Progenitor cell of endocrine pancreas (in vitro differentiated cells): ENCODE measurements around the gene SYNE2. TPM values are rescaled to one million over a fixed set of nuclear protein-coding genes. Genes with fewer than 3 reads are reported as not detected.

ENCODE experiments used
- DNase-seq: peaks from one replicate; pipeline ENCODE4 v3.0.0; 2021; ENCODE audit warnings: low spot score; ENCODE audit not compliant: unreplicated experiment
- H3K27ac Mint-ChIP-seq: 2 replicates; pipeline ENCODE4 v1.8.0; 2021; ENCODE audit warnings: mild to moderate bottlenecking, moderate library complexity, mixed read lengths
- H3K27me3 Mint-ChIP-seq: 2 replicates; pipeline ENCODE4 v1.8.0; 2021; ENCODE audit warnings: mixed read lengths
- H3K36me3 Mint-ChIP-seq: 2 replicates; pipeline ENCODE4 v1.8.0; 2022; ENCODE audit warnings: mixed read lengths; ENCODE audit not compliant: insufficient read depth
- H3K4me1 Mint-ChIP-seq: 2 replicates; pipeline ENCODE4 v1.8.0; 2021; ENCODE audit warnings: low read depth, mixed read lengths
- H3K4me3 Mint-ChIP-seq: 2 replicates; pipeline ENCODE4 v1.8.0; 2021; ENCODE audit warnings: low read depth, mild to moderate bottlenecking, moderate library complexity, mixed read lengths
- H3K9me3 Mint-ChIP-seq: 2 replicates; pipeline ENCODE4 v1.8.0; 2021; ENCODE audit warnings: low read depth, mixed read lengths
- CTCF ChIP-seq: fragments of 200-600 bp; sonication (generic); IDR thresholded peaks from one replicate; pipeline ENCODE4 v1.5.0; 2021; ENCODE audit warnings: antibody characterized with exemption, mild to moderate bottlenecking; ENCODE audit not compliant: unreplicated experiment
- total RNA-seq: library from RNA; stranded (reverse); gene quantifications from 2 replicates; pipeline ENCODE4 v1.2.1, GENCODE V29; 2021

The SYNE2 gene
- total RNA-seq, 1 donor from 2014 or later: 108 TPM

- DNase-seq: no peak
- Mint-ChIP-seq H3K9me3 (no peaks in the 10 kb centered on the region), H3K4me1 (no peaks in the 10 kb centered on the region), H3K4me3 (no peak overlapping the region), H3K27me3 (no peaks in the 10 kb centered on the region), H3K27ac (no peak overlapping the region), H3K36me3 (peaks cover 20% of the 10 kb centered on the region)
- TF ChIP-seq CTCF: no peak
These were observed 266.1 kb downstream of the SYNE2 start for GRCh38 chr14:64118892-64119291.

GRCh38 chr14:64119500-64119899 lies 266.7 kb downstream of the SYNE2 start:
- H3K36me3 Mint-ChIP-seq: peaks cover 20% of the 10 kb centered on the region
- no peak for DNase-seq
- H3K4me1 Mint-ChIP-seq: no peaks in the 10 kb centered on the region
- no peak overlapping the region for H3K27ac Mint-ChIP-seq
- TF ChIP-seq CTCF: no peak
- H3K27me3 Mint-ChIP-seq: no peaks in the 10 kb centered on the region
- H3K9me3 Mint-ChIP-seq: no peaks in the 10 kb centered on the region
- no peak overlapping the region for H3K4me3 Mint-ChIP-seq

GRCh38 chr14:64119980-64120379 lies 267.2 kb downstream of the SYNE2 start:
- no peaks in the 10 kb centered on the region for H3K9me3 Mint-ChIP-seq
- no peaks in the 10 kb centered on the region for H3K4me1 Mint-ChIP-seq
- TF ChIP-seq CTCF: no peak
- H3K36me3 Mint-ChIP-seq: peaks cover 20% of the 10 kb centered on the region
- DNase-seq: no peak
- H3K4me3 Mint-ChIP-seq: no peak overlapping the region
- H3K27ac Mint-ChIP-seq: no peak overlapping the region
- H3K27me3 Mint-ChIP-seq: no peaks in the 10 kb centered on the region

- no peak overlapping the region for H3K4me3 Mint-ChIP-seq
- TF ChIP-seq CTCF: no peak
- no peaks in the 10 kb centered on the region for H3K4me1 Mint-ChIP-seq
- no peaks in the 10 kb centered on the region for H3K27me3 Mint-ChIP-seq
- peaks cover 29% of the 10 kb centered on the region for H3K36me3 Mint-ChIP-seq
- no peak overlapping the region for H3K27ac Mint-ChIP-seq
- H3K9me3 Mint-ChIP-seq: no peaks in the 10 kb centered on the region
- DNase-seq: no peak
These were observed 270.5 kb downstream of the SYNE2 start for GRCh38 chr14:64123241-64123822.

- DNase-seq: no peak
- Mint-ChIP-seq H3K9me3 (no peaks in the 10 kb centered on the region), H3K27me3 (no peaks in the 10 kb centered on the region), H3K4me1 (no peaks in the 10 kb centered on the region), H3K27ac (no peak overlapping the region), H3K4me3 (no peak overlapping the region), H3K36me3 (peaks cover 28% of the 10 kb centered on the region)
- no peak for TF ChIP-seq CTCF
These were observed 272.5 kb downstream of the SYNE2 start for GRCh38 chr14:64125270-64125669.
